ENCODE data around the gene AKAP13. TPM values are rescaled to one million over a fixed set of nuclear protein-coding genes. Genes with fewer than 3 reads are reported as not detected.

AKAP13 gene
- total and polyA plus RNA-seq, 2 donors (not counting 1 experiment from before 2014, with no cell fraction given): 73.8 to 358 TPM

- no peaks in the 10 kb centered on the region for H3K36me3 ChIP-seq (replicated peaks in 1 of 2; ENCODE audit: control extremely low read depth in 1 of 2, control insufficient read depth in 1 of 2, extremely low read depth in 1 of 2, insufficient read depth in 2 of 2, low read length in 1 of 2)
- TF ChIP-seq CTCF (IDR thresholded peaks at IDR 0.05) (no peak), EZH2 (IDR thresholded peaks at IDR 0.05; ENCODE audit: borderline replicate concordance, insufficient read depth, low read depth, low read length, poor library complexity, severe bottlenecking) (no peak)
- H3K9me3 ChIP-seq (ENCODE audit: control extremely low read depth in 1 of 3, control insufficient read depth in 2 of 3, insufficient read depth in 1 of 3, low read length in 2 of 3): no peaks in the 10 kb centered on the region
- no peaks in the 10 kb centered on the region for H3K27me3 Mint-ChIP-seq
- peaks cover 98% of the 10 kb centered on the region for H3K79me2 ChIP-seq (ENCODE audit: control insufficient read depth, insufficient read depth, low read length)
- H3K4me1 Mint-ChIP-seq: peaks cover 73% of the 10 kb centered on the region
- no peaks in the 10 kb centered on the region for H3K9me3 Mint-ChIP-seq (ENCODE audit: insufficient read depth)
- ChIA-PET POLR2A (no interaction called here), CTCF (interaction anchor here (1.2 to 2.6 kb wide), 4 partner anchors 20 to 125 kb away, joined by 3 to 6 read pairs (median 4); no protein-coding TSS in a partner anchor)
- 0% methylated on average over 1 of the region's 10 CpGs for WGBS (ENCODE audit: insufficient coverage)
- no peak overlapping the region for H3K4me3 ChIP-seq (ENCODE audit: control extremely low read depth in 1 of 5, extremely low read depth in 1 of 5, insufficient read depth in 1 of 5, low read depth in 2 of 5, low read length in 4 of 5)
- H3K27me3 ChIP-seq (replicated peaks in 1 of 4; ENCODE audit: control extremely low read depth in 1 of 4, control insufficient read depth in 3 of 4, insufficient read depth in 4 of 4, low read length in 3 of 4): no peaks in the 10 kb centered on the region
- DNase-seq (no peak), ATAC-seq (ENCODE audit: low read depth) (no peak)
- H2AFZ ChIP-seq (ENCODE audit: insufficient read depth, low read depth, low read length, poor library complexity, severe bottlenecking): no peak overlapping the region
- peaks cover 94% of the 10 kb centered on the region for H4K20me1 ChIP-seq (ENCODE audit: control insufficient read depth, insufficient read depth, low read length, poor library complexity, severe bottlenecking)
- no peak overlapping the region for H3K9ac ChIP-seq (ENCODE audit: low read length)
- H3K4me1 ChIP-seq (ENCODE audit: control insufficient read depth in 2 of 2, insufficient read depth in 2 of 2, low read length in 2 of 2): peaks cover 37 to 52% of the 10 kb centered on the region in 2 donors
- H3K4me2 ChIP-seq (replicated peaks; ENCODE audit: low read depth, low read length, poor library complexity, severe bottlenecking): peak overlapping the region; percentile 5
- intact Hi-C loops (cut with micrococcal nuclease): no loop called here
- no peak overlapping the region for H3K27ac Mint-ChIP-seq
- H3K27ac ChIP-seq (ENCODE audit: low read length in 2 of 2): no peak overlapping the region
- H3K4me3 Mint-ChIP-seq: no peak overlapping the region
Observed at GRCh38 chr15:85421116-85421925, 40.9 kb downstream of the AKAP13 start.

GRCh38 chr15:85422607-85423006 lies 42.2 kb downstream of the AKAP13 start:
- TF ChIP-seq CTCF (IDR thresholded peaks at IDR 0.05): no peak
- TF ChIP-seq EZH2 (IDR thresholded peaks at IDR 0.05; ENCODE audit: borderline replicate concordance, insufficient read depth, low read depth, low read length, poor library complexity, severe bottlenecking): no peak
- H4K20me1 ChIP-seq (ENCODE audit: control insufficient read depth, insufficient read depth, low read length, poor library complexity, severe bottlenecking): peaks cover 96% of the 10 kb centered on the region
- no peak for DNase-seq

More at GRCh38 chr15:85422607-85423006, 42.2 kb downstream of the AKAP13 start:
- H3K9me3 ChIP-seq (ENCODE audit: control extremely low read depth in 1 of 3, control insufficient read depth in 2 of 3, insufficient read depth in 1 of 3, low read length in 2 of 3): no peaks in the 10 kb centered on the region
- peak overlapping the region; percentile 3 for H3K4me2 ChIP-seq (replicated peaks; ENCODE audit: low read depth, low read length, poor library complexity, severe bottlenecking)
- no peak overlapping the region for H3K4me3 ChIP-seq (ENCODE audit: control extremely low read depth in 1 of 5, extremely low read depth in 1 of 5, insufficient read depth in 1 of 5, low read depth in 2 of 5, low read length in 4 of 5)
- POLR2A ChIA-PET: no interaction called here
- intact Hi-C loops (cut with micrococcal nuclease): no loop called here
- Mint-ChIP-seq H3K9me3 (ENCODE audit: insufficient read depth) (no peaks in the 10 kb centered on the region), H3K27ac (no peak overlapping the region), H3K4me1 (peaks cover 77% of the 10 kb centered on the region), H3K4me3 (no peak overlapping the region), H3K27me3 (no peaks in the 10 kb centered on the region)
- peaks cover 98% of the 10 kb centered on the region for H3K79me2 ChIP-seq (ENCODE audit: control insufficient read depth, insufficient read depth, low read length)
- no peak for ATAC-seq (ENCODE audit: low read depth)
- H3K9ac ChIP-seq (ENCODE audit: low read length): no peak overlapping the region
- no peak overlapping the region for H3K27ac ChIP-seq (ENCODE audit: low read length in 2 of 2)
- H2AFZ ChIP-seq (ENCODE audit: insufficient read depth, low read depth, low read length, poor library complexity, severe bottlenecking): no peak overlapping the region
- no peaks in the 10 kb centered on the region for H3K27me3 ChIP-seq (replicated peaks in 1 of 4; ENCODE audit: control extremely low read depth in 1 of 4, control insufficient read depth in 3 of 4, insufficient read depth in 4 of 4, low read length in 3 of 4)
- 100% methylated on average over 1 of the region's 2 CpGs for WGBS (ENCODE audit: insufficient coverage)
- H3K36me3 ChIP-seq (replicated peaks in 1 of 2; ENCODE audit: control extremely low read depth in 1 of 2, control insufficient read depth in 1 of 2, extremely low read depth in 1 of 2, insufficient read depth in 2 of 2, low read length in 1 of 2): no peaks in the 10 kb centered on the region
- peaks cover 37 to 58% of the 10 kb centered on the region in 2 donors for H3K4me1 ChIP-seq (ENCODE audit: control insufficient read depth in 2 of 2, insufficient read depth in 2 of 2, low read length in 2 of 2)
- CTCF ChIA-PET: interaction anchor here (1.5 kb wide), 1 partner anchor 127 kb away, joined by 12 read pairs; no protein-coding TSS in a partner anchor

All from B cell (primary cell).